ENCODE measurements around the gene FAM151B. TPM values are rescaled to one million over a fixed set of nuclear protein-coding genes. Genes with fewer than 3 reads are reported as not detected.

FAM151B gene
- total RNA-seq, 1 experiment from 2014 or later, result 0.94 TPM

DNA sequence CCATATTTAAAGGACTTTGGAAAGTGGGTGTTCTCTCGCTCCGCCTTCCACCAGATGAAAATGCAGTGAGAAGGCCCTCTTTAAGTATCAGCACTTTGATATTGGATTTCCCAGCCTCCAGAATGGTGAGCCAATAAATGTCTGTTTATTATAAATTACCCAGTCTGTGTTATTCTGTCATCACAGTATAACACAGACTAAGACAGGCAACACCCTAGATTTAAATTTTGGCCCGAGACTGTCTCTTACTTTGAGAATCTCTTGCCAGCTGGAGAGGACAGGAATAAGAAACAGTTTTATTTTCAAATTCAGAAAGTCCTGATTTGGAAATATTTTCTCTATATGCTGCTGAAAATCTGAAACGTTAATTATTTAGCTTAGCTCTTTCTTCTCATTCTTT, 21.5 kb downstream of the FAM151B start:
- Mint-ChIP-seq H3K9me3 (no peaks in the 10 kb centered on the region), H3K4me1 (0 out of 2 replicates have a peak, but pooled peaks cover 5% of the 10 kb centered on the region), H3K27ac (no peak overlapping the region), H3K4me3 (no peak overlapping the region), H3K27me3 (ENCODE audit: low read depth) (no peaks in the 10 kb centered on the region), H3K36me3 (no peaks in the 10 kb centered on the region)
- ATAC-seq (no peak), DNase-seq (ENCODE audit: low spot score) (no peak)
- ChIA-PET POLR2A (no interaction called here), CTCF (interaction anchor here (1.9 kb wide), 1 partner anchor 28 kb away, joined by 5 read pairs; no protein-coding TSS in a partner anchor)
- TF ChIP-seq NFATC4 (CRISPR knock-in tag; IDR thresholded peaks at IDR 0.05), result no peak
- TF ChIP-seq, protein P1, sequence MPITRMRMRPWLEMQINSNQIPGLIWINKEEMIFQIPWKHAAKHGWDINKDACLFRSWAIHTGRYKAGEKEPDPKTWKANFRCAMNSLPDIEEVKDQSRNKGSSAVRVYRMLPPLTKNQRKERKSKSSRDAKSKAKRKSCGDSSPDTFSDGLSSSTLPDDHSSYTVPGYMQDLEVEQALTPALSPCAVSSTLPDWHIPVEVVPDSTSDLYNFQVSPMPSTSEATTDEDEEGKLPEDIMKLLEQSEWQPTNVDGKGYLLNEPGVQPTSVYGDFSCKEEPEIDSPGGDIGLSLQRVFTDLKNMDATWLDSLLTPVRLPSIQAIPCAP (CRISPR knock-in tag; IDR thresholded peaks at IDR 0.05), result no peak
- no peak for TF ChIP-seq NFYB (CRISPR knock-in tag; conservative IDR thresholded peaks at IDR 0.05; ENCODE audit: low read depth)
- TF ChIP-seq SOX15 (CRISPR knock-in tag; IDR thresholded peaks at IDR 0.05), result no peak
- TF ChIP-seq FOXP1 (CRISPR knock-in tag; IDR thresholded peaks at IDR 0.05; ENCODE audit: borderline replicate concordance), result no peak
- TF ChIP-seq, protein P2, sequence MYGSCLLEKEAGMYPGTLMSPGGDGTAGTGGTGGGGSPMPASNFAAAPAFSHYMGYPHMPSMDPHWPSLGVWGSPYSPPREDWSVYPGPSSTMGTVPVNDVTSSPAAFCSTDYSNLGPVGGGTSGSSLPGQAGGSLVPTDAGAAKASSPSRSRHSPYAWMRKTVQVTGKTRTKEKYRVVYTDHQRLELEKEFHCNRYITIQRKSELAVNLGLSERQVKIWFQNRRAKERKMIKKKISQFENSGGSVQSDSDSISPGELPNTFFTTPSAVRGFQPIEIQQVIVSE (CRISPR knock-in tag; IDR thresholded peaks at IDR 0.05; ENCODE audit: borderline replicate concordance), result no peak
- TF ChIP-seq, protein P3, sequence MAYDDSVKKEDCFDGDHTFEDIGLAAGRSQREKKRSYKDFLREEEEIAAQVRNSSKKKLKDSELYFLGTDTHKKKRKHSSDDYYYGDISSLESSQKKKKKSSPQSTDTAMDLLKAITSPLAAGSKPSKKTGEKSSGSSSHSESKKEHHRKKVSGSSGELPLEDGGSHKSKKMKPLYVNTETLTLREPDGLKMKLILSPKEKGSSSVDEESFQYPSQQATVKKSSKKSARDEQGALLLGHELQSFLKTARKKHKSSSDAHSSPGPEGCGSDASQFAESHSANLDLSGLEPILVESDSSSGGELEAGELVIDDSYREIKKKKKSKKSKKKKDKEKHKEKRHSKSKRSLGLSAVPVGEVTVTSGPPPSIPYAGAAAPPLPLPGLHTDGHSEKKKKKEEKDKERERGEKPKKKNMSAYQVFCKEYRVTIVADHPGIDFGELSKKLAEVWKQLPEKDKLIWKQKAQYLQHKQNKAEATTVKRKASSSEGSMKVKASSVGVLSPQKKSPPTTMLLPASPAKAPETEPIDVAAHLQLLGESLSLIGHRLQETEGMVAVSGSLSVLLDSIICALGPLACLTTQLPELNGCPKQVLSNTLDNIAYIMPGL (CRISPR knock-in tag; IDR thresholded peaks at IDR 0.05), result no peak
- TF ChIP-seq ZNF263 (CRISPR knock-in tag; IDR thresholded peaks at IDR 0.05; ENCODE audit: low read depth), result no peak
- no peak for TF ChIP-seq ZNF416 (CRISPR knock-in tag; IDR thresholded peaks at IDR 0.05)
- no peak for TF ChIP-seq GTF2I (CRISPR knock-in tag; conservative IDR thresholded peaks at IDR 0.05)
- TF ChIP-seq, protein P4, sequence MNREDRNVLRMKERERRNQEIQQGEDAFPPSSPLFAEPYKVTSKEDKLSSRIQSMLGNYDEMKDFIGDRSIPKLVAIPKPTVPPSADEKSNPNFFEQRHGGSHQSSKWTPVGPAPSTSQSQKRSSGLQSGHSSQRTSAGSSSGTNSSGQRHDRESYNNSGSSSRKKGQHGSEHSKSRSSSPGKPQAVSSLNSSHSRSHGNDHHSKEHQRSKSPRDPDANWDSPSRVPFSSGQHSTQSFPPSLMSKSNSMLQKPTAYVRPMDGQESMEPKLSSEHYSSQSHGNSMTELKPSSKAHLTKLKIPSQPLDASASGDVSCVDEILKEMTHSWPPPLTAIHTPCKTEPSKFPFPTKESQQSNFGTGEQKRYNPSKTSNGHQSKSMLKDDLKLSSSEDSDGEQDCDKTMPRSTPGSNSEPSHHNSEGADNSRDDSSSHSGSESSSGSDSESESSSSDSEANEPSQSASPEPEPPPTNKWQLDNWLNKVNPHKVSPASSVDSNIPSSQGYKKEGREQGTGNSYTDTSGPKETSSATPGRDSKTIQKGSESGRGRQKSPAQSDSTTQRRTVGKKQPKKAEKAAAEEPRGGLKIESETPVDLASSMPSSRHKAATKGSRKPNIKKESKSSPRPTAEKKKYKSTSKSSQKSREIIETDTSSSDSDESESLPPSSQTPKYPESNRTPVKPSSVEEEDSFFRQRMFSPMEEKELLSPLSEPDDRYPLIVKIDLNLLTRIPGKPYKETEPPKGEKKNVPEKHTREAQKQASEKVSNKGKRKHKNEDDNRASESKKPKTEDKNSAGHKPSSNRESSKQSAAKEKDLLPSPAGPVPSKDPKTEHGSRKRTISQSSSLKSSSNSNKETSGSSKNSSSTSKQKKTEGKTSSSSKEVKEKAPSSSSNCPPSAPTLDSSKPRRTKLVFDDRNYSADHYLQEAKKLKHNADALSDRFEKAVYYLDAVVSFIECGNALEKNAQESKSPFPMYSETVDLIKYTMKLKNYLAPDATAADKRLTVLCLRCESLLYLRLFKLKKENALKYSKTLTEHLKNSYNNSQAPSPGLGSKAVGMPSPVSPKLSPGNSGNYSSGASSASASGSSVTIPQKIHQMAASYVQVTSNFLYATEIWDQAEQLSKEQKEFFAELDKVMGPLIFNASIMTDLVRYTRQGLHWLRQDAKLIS (CRISPR knock-in tag; IDR thresholded peaks at IDR 0.05; ENCODE audit: borderline replicate concordance), result no peak
- TF ChIP-seq RORB (CRISPR knock-in tag; IDR thresholded peaks at IDR 0.05), result no peak
- TF ChIP-seq, protein P5, sequence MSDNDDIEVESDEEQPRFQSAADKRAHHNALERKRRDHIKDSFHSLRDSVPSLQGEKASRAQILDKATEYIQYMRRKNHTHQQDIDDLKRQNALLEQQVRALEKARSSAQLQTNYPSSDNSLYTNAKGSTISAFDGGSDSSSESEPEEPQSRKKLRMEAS (CRISPR knock-in tag; IDR thresholded peaks at IDR 0.05), result no peak
- TF ChIP-seq, protein P6, sequence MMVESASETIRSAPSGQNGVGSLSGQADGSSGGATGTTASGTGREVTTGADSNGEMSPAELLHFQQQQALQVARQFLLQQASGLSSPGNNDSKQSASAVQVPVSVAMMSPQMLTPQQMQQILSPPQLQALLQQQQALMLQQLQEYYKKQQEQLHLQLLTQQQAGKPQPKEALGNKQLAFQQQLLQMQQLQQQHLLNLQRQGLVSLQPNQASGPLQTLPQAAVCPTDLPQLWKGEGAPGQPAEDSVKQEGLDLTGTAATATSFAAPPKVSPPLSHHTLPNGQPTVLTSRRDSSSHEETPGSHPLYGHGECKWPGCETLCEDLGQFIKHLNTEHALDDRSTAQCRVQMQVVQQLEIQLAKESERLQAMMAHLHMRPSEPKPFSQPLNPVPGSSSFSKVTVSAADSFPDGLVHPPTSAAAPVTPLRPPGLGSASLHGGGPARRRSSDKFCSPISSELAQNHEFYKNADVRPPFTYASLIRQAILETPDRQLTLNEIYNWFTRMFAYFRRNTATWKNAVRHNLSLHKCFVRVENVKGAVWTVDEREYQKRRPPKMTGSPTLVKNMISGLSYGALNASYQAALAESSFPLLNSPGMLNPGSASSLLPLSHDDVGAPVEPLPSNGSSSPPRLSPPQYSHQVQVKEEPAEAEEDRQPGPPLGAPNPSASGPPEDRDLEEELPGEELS (CRISPR knock-in tag; IDR thresholded peaks at IDR 0.05), result no peak
- TF ChIP-seq CBFB (CRISPR knock-in tag; IDR thresholded peaks at IDR 0.05; ENCODE audit: low read depth), result no peak
- no peak for TF ChIP-seq FOXJ3 (CRISPR knock-in tag; IDR thresholded peaks at IDR 0.05; ENCODE audit: borderline replicate concordance)
- no peak for TF ChIP-seq MYBL2 (CRISPR knock-in tag; IDR thresholded peaks at IDR 0.05)
- TF ChIP-seq, protein P7, sequence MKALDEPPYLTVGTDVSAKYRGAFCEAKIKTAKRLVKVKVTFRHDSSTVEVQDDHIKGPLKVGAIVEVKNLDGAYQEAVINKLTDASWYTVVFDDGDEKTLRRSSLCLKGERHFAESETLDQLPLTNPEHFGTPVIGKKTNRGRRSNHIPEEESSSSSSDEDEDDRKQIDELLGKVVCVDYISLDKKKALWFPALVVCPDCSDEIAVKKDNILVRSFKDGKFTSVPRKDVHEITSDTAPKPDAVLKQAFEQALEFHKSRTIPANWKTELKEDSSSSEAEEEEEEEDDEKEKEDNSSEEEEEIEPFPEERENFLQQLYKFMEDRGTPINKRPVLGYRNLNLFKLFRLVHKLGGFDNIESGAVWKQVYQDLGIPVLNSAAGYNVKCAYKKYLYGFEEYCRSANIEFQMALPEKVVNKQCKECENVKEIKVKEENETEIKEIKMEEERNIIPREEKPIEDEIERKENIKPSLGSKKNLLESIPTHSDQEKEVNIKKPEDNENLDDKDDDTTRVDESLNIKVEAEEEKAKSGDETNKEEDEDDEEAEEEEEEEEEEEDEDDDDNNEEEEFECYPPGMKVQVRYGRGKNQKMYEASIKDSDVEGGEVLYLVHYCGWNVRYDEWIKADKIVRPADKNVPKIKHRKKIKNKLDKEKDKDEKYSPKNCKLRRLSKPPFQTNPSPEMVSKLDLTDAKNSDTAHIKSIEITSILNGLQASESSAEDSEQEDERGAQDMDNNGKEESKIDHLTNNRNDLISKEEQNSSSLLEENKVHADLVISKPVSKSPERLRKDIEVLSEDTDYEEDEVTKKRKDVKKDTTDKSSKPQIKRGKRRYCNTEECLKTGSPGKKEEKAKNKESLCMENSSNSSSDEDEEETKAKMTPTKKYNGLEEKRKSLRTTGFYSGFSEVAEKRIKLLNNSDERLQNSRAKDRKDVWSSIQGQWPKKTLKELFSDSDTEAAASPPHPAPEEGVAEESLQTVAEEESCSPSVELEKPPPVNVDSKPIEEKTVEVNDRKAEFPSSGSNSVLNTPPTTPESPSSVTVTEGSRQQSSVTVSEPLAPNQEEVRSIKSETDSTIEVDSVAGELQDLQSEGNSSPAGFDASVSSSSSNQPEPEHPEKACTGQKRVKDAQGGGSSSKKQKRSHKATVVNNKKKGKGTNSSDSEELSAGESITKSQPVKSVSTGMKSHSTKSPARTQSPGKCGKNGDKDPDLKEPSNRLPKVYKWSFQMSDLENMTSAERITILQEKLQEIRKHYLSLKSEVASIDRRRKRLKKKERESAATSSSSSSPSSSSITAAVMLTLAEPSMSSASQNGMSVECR (CRISPR knock-in tag; IDR thresholded peaks at IDR 0.05; ENCODE audit: borderline replicate concordance), result no peak
- no peak for TF ChIP-seq TP53 (CRISPR knock-in tag; IDR thresholded peaks at IDR 0.05)
- TF ChIP-seq, protein P8, sequence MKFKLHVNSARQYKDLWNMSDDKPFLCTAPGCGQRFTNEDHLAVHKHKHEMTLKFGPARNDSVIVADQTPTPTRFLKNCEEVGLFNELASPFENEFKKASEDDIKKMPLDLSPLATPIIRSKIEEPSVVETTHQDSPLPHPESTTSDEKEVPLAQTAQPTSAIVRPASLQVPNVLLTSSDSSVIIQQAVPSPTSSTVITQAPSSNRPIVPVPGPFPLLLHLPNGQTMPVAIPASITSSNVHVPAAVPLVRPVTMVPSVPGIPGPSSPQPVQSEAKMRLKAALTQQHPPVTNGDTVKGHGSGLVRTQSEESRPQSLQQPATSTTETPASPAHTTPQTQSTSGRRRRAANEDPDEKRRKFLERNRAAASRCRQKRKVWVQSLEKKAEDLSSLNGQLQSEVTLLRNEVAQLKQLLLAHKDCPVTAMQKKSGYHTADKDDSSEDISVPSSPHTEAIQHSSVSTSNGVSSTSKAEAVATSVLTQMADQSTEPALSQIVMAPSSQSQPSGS (CRISPR knock-in tag; IDR thresholded peaks at IDR 0.05; ENCODE audit: borderline replicate concordance, low read depth), result no peak
